Trophoblast cell (in vitro differentiated cells and primary cell): ENCODE data around the gene CWC22.

ENCODE experiments used
- DNase-seq, 2 donors: peaks; one replicate each; pipeline ENCODE4 v3.0.0-alpha.2; 2016
- H2AFZ ChIP-seq: 2 replicates; pipeline ENCODE4 v1.6.1; 2013; ENCODE audit warnings: low read length, moderate library complexity, mild to moderate bottlenecking; ENCODE audit not compliant: insufficient read depth, poor library complexity
- H2AK5ac ChIP-seq: 2 replicates; pipeline ENCODE4 v1.6.1; 2013; ENCODE audit warnings: mild to moderate bottlenecking, low read length
- H2BK120ac ChIP-seq: 2 replicates; pipeline ENCODE4 v1.6.1; 2013; ENCODE audit warnings: low read length, mild to moderate bottlenecking, moderate library complexity; ENCODE audit not compliant: insufficient read depth, poor library complexity
- H2BK12ac ChIP-seq: 2 replicates; pipeline ENCODE4 v1.6.1; 2013; ENCODE audit warnings: mild to moderate bottlenecking, low read length, moderate library complexity
- H2BK5ac ChIP-seq: 2 replicates; pipeline ENCODE4 v1.6.1; 2013; ENCODE audit warnings: low read length, low read depth, moderate library complexity, mild to moderate bottlenecking; ENCODE audit not compliant: poor library complexity
- H3K14ac ChIP-seq: 2 replicates; pipeline ENCODE4 v1.6.1; 2013; ENCODE audit warnings: mild to moderate bottlenecking, low read length
- H3K18ac ChIP-seq: 2 replicates; pipeline ENCODE4 v1.6.1; 2013; ENCODE audit warnings: mild to moderate bottlenecking, low read length
- H3K23ac ChIP-seq: 2 replicates; pipeline ENCODE4 v1.6.1; 2013; ENCODE audit warnings: low read length
- H3K27ac ChIP-seq: 2 replicates; pipeline ENCODE4 v1.5.1; 2013; ENCODE audit warnings: low read depth, mild to moderate bottlenecking, inconsistent platforms, low read length, moderate library complexity
- H3K27me3 ChIP-seq: 2 replicates; pipeline ENCODE4 v1.6.1; 2013; ENCODE audit warnings: inconsistent platforms, mild to moderate bottlenecking, low read length, moderate library complexity; ENCODE audit not compliant: insufficient read depth
- H3K36me3 ChIP-seq, 2 experiments: 1 replicate in 1 of 2; 2 replicates in 1 of 2; pipeline ENCODE4 v1.6.1; 2013; ENCODE audit warnings: low read length in 2 of 2, mild to moderate bottlenecking in 2 of 2, moderate library complexity in 1 of 2; ENCODE audit not compliant: insufficient read depth in 2 of 2, control insufficient read depth in 1 of 2
- H3K4ac ChIP-seq: 2 replicates; pipeline ENCODE4 v1.6.1; 2013; ENCODE audit warnings: low read depth, mild to moderate bottlenecking, low read length, moderate library complexity
- H3K4me1 ChIP-seq, 2 experiments: 1 replicate in 1 of 2; 2 replicates in 1 of 2; pipeline ENCODE4 v1.6.1; 2013; ENCODE audit warnings: low read length in 2 of 2, mild to moderate bottlenecking in 2 of 2, moderate library complexity in 1 of 2; ENCODE audit not compliant: insufficient read depth in 2 of 2, control insufficient read depth in 1 of 2
- H3K4me2 ChIP-seq: 2 replicates; pipeline ENCODE4 v1.6.1; 2013; ENCODE audit warnings: inconsistent platforms, mild to moderate bottlenecking, low read length, moderate library complexity
- H3K4me3 ChIP-seq: 2 replicates; pipeline ENCODE4 v1.5.1; 2013; ENCODE audit warnings: mild to moderate bottlenecking, low read depth, low read length, inconsistent platforms
- H3K79me1 ChIP-seq: one replicate; pipeline ENCODE4 v1.6.1; 2013; ENCODE audit warnings: low read length
- H3K79me2 ChIP-seq: 2 replicates; pipeline ENCODE4 v1.6.1; 2013; ENCODE audit warnings: low read length, mild to moderate bottlenecking; ENCODE audit not compliant: control insufficient read depth, insufficient read depth, poor library complexity
- H3K9ac ChIP-seq: 2 replicates; pipeline ENCODE4 v1.6.1; 2013; ENCODE audit warnings: mild to moderate bottlenecking, low read length
- H3K9me3 ChIP-seq: 2 replicates; pipeline ENCODE4 v1.6.1; 2013; ENCODE audit warnings: low read depth, mild to moderate bottlenecking, control low read depth, inconsistent platforms, low read length; ENCODE audit not compliant: insufficient read depth
- H4K12ac ChIP-seq: 2 replicates; pipeline ENCODE4 v1.6.1; 2013; ENCODE audit warnings: low read depth, mild to moderate bottlenecking, low read length, moderate library complexity
- H4K8ac ChIP-seq: 2 replicates; pipeline ENCODE4 v1.6.1; 2013; ENCODE audit warnings: low read depth, mild to moderate bottlenecking, low read length, moderate library complexity
- H4K91ac ChIP-seq: one replicate; pipeline ENCODE4 v1.6.1; 2013; ENCODE audit warnings: low read depth, mild to moderate bottlenecking, low read length, moderate library complexity
- WGBS: extraction: QIAGEN DNeasy Blood & Tissue Kit; methylation state at CpG from one replicate; pipeline ENCODE4 v1.1.7; 2013; ENCODE audit warnings: missing lambda C conversion rate; ENCODE audit not compliant: insufficient read length, insufficient coverage; ENCODE audit errors: extremely low coverage; 5-methylcytosine and 5-hydroxymethylcytosine counted together

Gene CWC22

GRCh38 chr2:180017784-180018183, 10.7 kb upstream of the CWC22 start:
- DNase-seq, result no peak
- Histone ChIP-seq H3K27ac (no peak overlapping the region), H3K9me3 (no peaks in the 10 kb centered on the region), H3K9ac (no peak overlapping the region), H3K79me1 (no peaks in the 10 kb centered on the region), H3K4ac (no peak overlapping the region), H3K4me2 (no peak overlapping the region), H2BK120ac (no peak overlapping the region), H3K14ac (no peak overlapping the region), H2AK5ac (no peak overlapping the region), H3K4me3 (no peak overlapping the region), H2BK12ac (no peak overlapping the region), H3K36me3 (no peaks in the 10 kb centered on the region), H3K4me1 (no peaks in the 10 kb centered on the region), H2BK5ac (no peak overlapping the region), H3K27me3 (no peaks in the 10 kb centered on the region), H4K8ac (no peak overlapping the region), H3K79me2 (no peaks in the 10 kb centered on the region), H3K23ac (no peak overlapping the region), H4K91ac (no peak overlapping the region), H3K18ac (no peak overlapping the region), H2AFZ (no peak overlapping the region), H4K12ac (no peak overlapping the region)
- WGBS, result no CpG with 5 or more reads among the region's 4 CpGs

GRCh38 chr2:180016937-180017336, 9.8 kb upstream of the CWC22 start:
- H2BK5ac ChIP-seq, result no peak overlapping the region
- H3K79me1 ChIP-seq, result no peaks in the 10 kb centered on the region
- H2AK5ac ChIP-seq, result no peak overlapping the region
- no peak overlapping the region for H3K14ac ChIP-seq
- H3K79me2 ChIP-seq, result no peaks in the 10 kb centered on the region
- H4K91ac ChIP-seq, result no peak overlapping the region
- H2BK120ac ChIP-seq, result no peak overlapping the region
- H3K9ac ChIP-seq, result no peak overlapping the region
- no peak overlapping the region for H3K4me2 ChIP-seq
- H2AFZ ChIP-seq, result no peak overlapping the region
- WGBS, result no CpG with 5 or more reads among the region's 2 CpGs
- no peak overlapping the region for H3K4ac ChIP-seq
- H4K8ac ChIP-seq, result no peak overlapping the region
- no peak overlapping the region for H3K4me3 ChIP-seq
- no peaks in the 10 kb centered on the region for H3K4me1 ChIP-seq
- no peak overlapping the region for H3K18ac ChIP-seq
- no peak overlapping the region for H2BK12ac ChIP-seq
- no peaks in the 10 kb centered on the region for H3K9me3 ChIP-seq
- no peak overlapping the region for H4K12ac ChIP-seq
- no peak overlapping the region for H3K23ac ChIP-seq
- H3K27ac ChIP-seq, result no peak overlapping the region
- no peaks in the 10 kb centered on the region for H3K27me3 ChIP-seq
- DNase-seq, result no peak
- H3K36me3 ChIP-seq, result no peaks in the 10 kb centered on the region

GRCh38 chr2:180015951-180016709, 9.0 kb upstream of the CWC22 start:
- Histone ChIP-seq H3K79me1 (no peaks in the 10 kb centered on the region), H3K4ac (no peak overlapping the region), H3K36me3 (no peaks in the 10 kb centered on the region), H3K4me1 (no peaks in the 10 kb centered on the region), H3K27me3 (no peaks in the 10 kb centered on the region), H4K8ac (no peak overlapping the region), H3K9me3 (no peaks in the 10 kb centered on the region), H4K91ac (no peak overlapping the region), H3K4me3 (no peak overlapping the region), H3K27ac (no peak overlapping the region), H2AK5ac (no peak overlapping the region), H3K4me2 (no peak overlapping the region), H3K9ac (no peak overlapping the region), H2BK5ac (no peak overlapping the region), H3K23ac (no peak overlapping the region), H2BK120ac (no peak overlapping the region), H3K18ac (no peak overlapping the region), H2AFZ (no peak overlapping the region), H3K79me2 (no peaks in the 10 kb centered on the region), H3K14ac (no peak overlapping the region), H2BK12ac (no peak overlapping the region), H4K12ac (no peak overlapping the region)
- no CpG with 5 or more reads among the region's 5 CpGs for WGBS
- DNase-seq, result peak; percentile 5 to 25

- no peak overlapping the region for H4K12ac ChIP-seq
- H4K91ac ChIP-seq, result no peak overlapping the region
- H3K4me1 ChIP-seq, result no peaks in the 10 kb centered on the region
- WGBS, result no CpG with 5 or more reads among the region's 4 CpGs
- H3K14ac ChIP-seq, result no peak overlapping the region
- H3K27me3 ChIP-seq, result no peaks in the 10 kb centered on the region
- H2BK5ac ChIP-seq, result no peak overlapping the region
- no peak overlapping the region for H2AFZ ChIP-seq
- no peaks in the 10 kb centered on the region for H3K9me3 ChIP-seq
- no peak overlapping the region for H3K4me2 ChIP-seq
- no peak overlapping the region for H2BK12ac ChIP-seq
- DNase-seq, result peak; percentile 3 to 32
- no peak overlapping the region for H3K23ac ChIP-seq
- no peak overlapping the region for H3K9ac ChIP-seq
- no peaks in the 10 kb centered on the region for H3K79me1 ChIP-seq
- no peak overlapping the region for H4K8ac ChIP-seq
- H3K27ac ChIP-seq, result no peak overlapping the region
- H2BK120ac ChIP-seq, result no peak overlapping the region
- no peak overlapping the region for H3K18ac ChIP-seq
- no peaks in the 10 kb centered on the region for H3K36me3 ChIP-seq
- H3K4ac ChIP-seq, result no peak overlapping the region
- H3K79me2 ChIP-seq, result no peaks in the 10 kb centered on the region
- no peak overlapping the region for H2AK5ac ChIP-seq
- H3K4me3 ChIP-seq, result no peak overlapping the region
These were observed 5.4 kb upstream of the CWC22 start for GRCh38 chr2:180012523-180012922.
